Activated naive CD4-positive, alpha-beta T cell treated with anti-CD3 and anti-CD28 coated beads, Interleukin-2, amount 10 ng/mL, durations not matched to agents 7 days and 5 days (primary cell): Measurements from ENCODE around the gene MCAT.

ENCODE experiments used
- CTCF ChIA-PET: fragments of 350-600 bp; sonication (Branson Sonifier 250); formaldehyde crosslinking; loops from one replicate; lab custom pipeline; 2021; ENCODE audit warnings: antibody characterized with exemption; lab: Charles Lee
- DNase-seq: peaks from one replicate; pipeline ENCODE4 v3.0.0-alpha.2; 2020
- H3K27ac Mint-ChIP-seq: one replicate; pipeline ENCODE4 v1.8.0; 2021; ENCODE audit warnings: mild to moderate bottlenecking, moderate library complexity, mixed read lengths
- H3K27me3 Mint-ChIP-seq: one replicate; pipeline ENCODE4 v1.8.0; 2021; ENCODE audit warnings: mild to moderate bottlenecking, mixed read lengths
- H3K36me3 Mint-ChIP-seq: one replicate; pipeline ENCODE4 v1.8.0; 2021; ENCODE audit warnings: mixed read lengths
- H3K4me1 Mint-ChIP-seq: one replicate; pipeline ENCODE4 v1.8.0; 2021; ENCODE audit warnings: mixed read lengths
- H3K4me3 Mint-ChIP-seq: one replicate; pipeline ENCODE4 v1.8.0; 2021; ENCODE audit warnings: mild to moderate bottlenecking, moderate library complexity, mixed read lengths
- H3K9me3 Mint-ChIP-seq: one replicate; pipeline ENCODE4 v1.8.0; 2021; ENCODE audit warnings: mixed read lengths

MCAT gene

DNA sequence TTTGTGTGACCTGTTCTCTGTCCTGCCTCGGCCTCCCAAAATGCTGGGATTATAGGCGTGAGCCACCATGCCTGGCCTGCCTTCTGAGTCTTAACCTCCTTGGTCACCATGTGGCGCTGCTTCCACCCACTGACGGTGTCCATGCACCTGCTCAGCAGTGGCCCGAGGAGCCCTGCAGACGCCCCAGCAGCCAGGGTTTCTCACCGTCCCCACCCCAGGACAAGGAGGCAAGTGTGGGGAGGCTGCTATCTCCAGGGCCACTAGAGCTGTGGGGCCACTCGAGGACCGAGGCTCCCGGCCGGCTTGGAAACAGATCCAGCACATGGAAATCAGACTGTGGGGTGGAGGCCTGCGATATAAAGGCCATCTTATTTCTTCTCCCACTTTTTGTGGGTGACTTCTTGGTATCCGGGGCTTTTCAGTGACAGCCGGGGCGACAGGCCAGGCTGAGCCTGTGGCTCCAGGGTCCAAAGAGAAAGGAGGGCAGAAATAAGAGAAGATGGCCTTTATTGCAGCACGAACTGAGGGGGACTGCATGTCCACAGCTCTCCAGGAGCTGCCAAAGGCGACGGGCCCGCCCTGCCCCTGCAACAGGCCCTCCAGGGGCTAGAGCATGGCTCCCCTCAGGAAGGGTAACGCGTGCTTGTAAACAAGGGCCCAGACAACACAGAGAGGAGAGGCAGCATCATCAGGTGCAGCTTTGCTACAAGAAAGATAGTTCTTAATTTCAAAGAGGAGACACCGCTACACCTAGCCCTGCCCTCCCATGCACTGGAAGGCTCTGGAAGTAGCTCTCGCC lies 23.1 kb upstream of the MCAT start:
- Mint-ChIP-seq H3K27me3 (no peaks in the 10 kb centered on the region), H3K9me3 (no peaks in the 10 kb centered on the region), H3K36me3 (peaks cover 11% of the 10 kb centered on the region), H3K4me1 (peaks cover 7% of the 10 kb centered on the region), H3K4me3 (no peak overlapping the region), H3K27ac (no peak overlapping the region)
- CTCF ChIA-PET = no interaction called here
- DNase-seq = no peak

DNA sequence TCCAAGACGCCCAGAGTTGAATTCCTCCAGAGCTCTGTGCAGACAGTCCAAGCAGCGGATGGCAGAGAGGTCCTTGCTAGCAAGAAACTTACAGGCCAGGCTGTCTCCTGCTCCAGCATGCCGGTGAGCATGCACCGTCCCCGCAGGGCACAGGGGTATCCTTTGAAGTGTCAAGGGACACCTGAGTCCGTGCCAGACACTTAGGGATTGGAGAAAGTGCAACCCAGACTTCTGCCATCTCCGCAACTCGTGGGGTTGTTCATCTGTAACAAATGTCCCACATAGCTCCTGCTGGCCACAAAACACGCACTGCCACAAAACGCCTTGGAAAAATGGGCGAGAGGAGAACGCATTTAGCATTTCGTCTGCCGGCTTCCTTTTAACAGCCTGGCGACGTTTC lies 21.4 kb upstream of the MCAT start:
- Mint-ChIP-seq H3K36me3 (peaks cover 10% of the 10 kb centered on the region), H3K27ac (no peak overlapping the region), H3K4me3 (no peak overlapping the region), H3K9me3 (no peaks in the 10 kb centered on the region), H3K27me3 (no peaks in the 10 kb centered on the region), H3K4me1 (no peaks in the 10 kb centered on the region)
- DNase-seq = no peak
- CTCF ChIA-PET = no interaction called here

DNA sequence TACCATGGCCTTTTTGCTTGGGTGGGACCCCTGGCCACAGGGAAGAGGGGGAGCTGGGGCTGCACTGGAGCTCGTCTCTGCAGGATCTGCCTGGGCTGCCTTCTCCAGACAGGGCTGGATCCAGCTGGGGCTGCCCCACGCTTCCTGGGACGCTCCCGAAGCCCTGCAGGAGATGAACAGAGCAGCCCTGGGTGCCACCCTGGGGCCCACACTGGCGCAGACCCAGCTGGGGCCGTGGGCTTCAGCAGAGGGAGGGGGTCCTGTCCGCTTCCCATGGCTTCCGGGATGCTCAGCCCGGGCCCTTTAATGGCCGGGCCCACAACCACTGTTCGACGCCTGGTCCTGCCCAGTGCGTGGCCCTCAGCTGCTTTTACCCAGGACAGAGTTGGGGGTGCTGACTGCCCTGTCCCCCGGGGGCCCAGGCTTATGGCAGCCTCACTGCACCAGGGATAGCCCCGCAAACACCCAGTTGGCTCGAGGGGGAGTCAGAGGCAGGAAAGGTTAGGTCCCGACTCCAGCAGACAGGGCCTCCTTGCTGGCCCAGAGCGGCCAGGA lies 20.1 kb upstream of the MCAT start:
- Mint-ChIP-seq H3K27me3 (no peaks in the 10 kb centered on the region), H3K4me1 (no peaks in the 10 kb centered on the region), H3K9me3 (no peaks in the 10 kb centered on the region), H3K27ac (no peak overlapping the region), H3K36me3 (peaks cover 10% of the 10 kb centered on the region), H3K4me3 (no peak overlapping the region)
- CTCF ChIA-PET = no interaction called here
- no peak for DNase-seq

DNA sequence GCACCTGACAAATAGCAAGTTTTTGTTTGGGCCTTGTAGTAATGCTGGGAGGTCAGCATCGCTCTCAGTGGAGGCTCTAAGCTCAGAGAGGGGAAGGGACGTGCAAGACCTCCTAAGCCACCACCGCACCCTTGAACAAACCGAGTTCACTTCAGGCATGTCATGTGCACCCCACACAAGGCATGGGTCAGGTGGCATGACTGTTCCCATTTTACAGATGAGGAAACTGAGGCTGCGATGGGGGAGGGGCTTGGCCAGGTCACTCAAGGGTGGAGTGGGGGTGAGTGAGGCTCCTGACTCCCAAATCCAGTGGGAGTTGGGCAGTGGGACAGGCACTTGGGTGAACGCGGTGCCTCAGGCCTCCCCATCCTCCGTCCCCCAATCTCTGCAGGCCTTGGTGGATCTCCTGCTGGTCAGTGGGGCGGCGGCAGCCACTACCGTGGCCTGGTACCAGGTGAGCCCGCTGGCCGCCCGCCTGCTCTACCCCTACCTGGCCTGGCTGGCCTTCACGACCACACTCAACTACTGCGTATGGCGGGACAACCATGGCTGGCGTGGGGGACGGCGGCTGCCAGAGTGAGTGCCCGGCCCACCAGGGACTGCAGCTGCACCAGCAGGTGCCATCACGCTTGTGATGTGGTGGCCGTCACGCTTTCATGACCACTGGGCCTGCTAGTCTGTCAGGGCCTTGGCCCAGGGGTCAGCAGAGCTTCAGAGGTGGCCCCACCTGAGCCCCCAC lies 19.4 kb upstream of the MCAT start:
- no peak overlapping the region for H3K27ac Mint-ChIP-seq
- no peak for DNase-seq
- no peaks in the 10 kb centered on the region for H3K27me3 Mint-ChIP-seq
- H3K36me3 Mint-ChIP-seq = peaks cover 10% of the 10 kb centered on the region
- H3K4me3 Mint-ChIP-seq = no peak overlapping the region
- H3K9me3 Mint-ChIP-seq = no peaks in the 10 kb centered on the region
- CTCF ChIA-PET = no interaction called here
- no peaks in the 10 kb centered on the region for H3K4me1 Mint-ChIP-seq

DNA sequence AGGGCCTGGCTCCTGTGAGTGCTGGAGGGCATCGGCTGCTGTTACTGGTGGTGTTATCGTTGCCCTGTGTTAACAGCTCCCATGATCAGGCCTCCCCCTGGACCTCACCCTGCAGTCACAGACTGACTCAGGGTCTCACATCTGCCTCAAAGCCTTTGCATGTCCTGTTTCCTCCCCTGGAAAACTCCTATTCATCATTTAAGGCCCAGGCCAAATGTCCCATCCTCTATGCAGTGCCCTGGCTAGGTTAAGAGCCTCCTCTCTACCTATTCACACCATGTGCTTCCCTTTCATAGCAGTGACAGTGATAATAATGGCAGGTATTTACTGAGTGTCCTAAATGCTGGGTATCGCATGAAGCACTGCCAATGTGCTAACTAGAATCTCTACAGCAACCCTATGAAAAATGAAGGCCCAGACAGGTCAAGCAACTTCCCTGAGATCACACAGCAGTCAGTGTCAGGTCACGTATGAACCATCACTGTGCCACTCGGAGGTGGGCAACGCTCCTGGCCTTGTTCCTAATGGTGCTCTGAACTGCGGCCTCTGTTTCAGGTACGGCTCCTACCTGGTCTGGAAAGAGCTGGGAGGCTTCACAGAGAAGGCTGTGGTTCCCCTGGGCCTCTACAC lies 17.4 kb upstream of the MCAT start:
- Mint-ChIP-seq H3K36me3 (peaks cover 12% of the 10 kb centered on the region), H3K4me3 (no peak overlapping the region), H3K4me1 (no peaks in the 10 kb centered on the region), H3K9me3 (no peaks in the 10 kb centered on the region), H3K27me3 (no peaks in the 10 kb centered on the region), H3K27ac (no peak overlapping the region)
- no peak for DNase-seq
- CTCF ChIA-PET = no interaction called here

DNA sequence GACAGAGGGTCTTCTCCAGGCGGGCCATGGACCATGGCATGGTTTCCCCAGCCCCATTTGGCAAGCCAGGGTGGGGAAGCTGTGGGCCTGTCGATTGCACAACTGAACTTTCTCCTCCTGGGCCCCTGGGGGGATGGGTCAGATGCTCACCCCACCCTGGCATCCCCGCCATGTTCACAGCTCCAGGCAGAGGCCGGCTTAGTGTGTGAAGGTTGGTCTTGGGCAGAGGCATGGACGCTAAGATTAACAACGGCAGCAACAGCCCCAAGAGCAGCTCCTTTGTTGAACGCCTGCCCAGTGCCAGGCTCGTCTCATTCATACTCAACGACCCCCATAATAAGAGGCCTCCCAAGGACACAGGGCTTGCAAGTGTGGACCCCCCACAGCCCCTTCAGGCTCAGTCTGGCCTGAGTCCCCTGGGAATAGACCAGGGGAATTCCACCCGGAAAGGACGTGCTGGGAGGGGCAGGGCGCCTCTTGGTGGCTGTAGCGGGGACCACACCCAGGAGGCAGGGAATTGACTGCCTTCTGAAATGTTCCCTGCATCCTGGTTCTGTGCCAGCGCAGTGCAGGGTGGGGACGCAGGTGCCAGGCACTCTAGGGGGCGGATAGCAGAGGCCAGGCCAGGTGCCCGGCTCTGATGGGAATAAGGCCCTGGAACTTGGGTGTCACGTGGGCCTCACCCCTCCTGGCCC lies 16.4 kb upstream of the MCAT start:
- no peaks in the 10 kb centered on the region for H3K4me1 Mint-ChIP-seq
- peaks cover 12% of the 10 kb centered on the region for H3K36me3 Mint-ChIP-seq
- no peak for DNase-seq
- CTCF ChIA-PET = interaction anchor here (0.7 to 1.0 kb wide), 2 partner anchors 9 to 126 kb away, joined by 3 read pairs; no protein-coding TSS in a partner anchor
- no peaks in the 10 kb centered on the region for H3K27me3 Mint-ChIP-seq
- no peak overlapping the region for H3K27ac Mint-ChIP-seq
- H3K9me3 Mint-ChIP-seq = no peaks in the 10 kb centered on the region
- no peak overlapping the region for H3K4me3 Mint-ChIP-seq

DNA sequence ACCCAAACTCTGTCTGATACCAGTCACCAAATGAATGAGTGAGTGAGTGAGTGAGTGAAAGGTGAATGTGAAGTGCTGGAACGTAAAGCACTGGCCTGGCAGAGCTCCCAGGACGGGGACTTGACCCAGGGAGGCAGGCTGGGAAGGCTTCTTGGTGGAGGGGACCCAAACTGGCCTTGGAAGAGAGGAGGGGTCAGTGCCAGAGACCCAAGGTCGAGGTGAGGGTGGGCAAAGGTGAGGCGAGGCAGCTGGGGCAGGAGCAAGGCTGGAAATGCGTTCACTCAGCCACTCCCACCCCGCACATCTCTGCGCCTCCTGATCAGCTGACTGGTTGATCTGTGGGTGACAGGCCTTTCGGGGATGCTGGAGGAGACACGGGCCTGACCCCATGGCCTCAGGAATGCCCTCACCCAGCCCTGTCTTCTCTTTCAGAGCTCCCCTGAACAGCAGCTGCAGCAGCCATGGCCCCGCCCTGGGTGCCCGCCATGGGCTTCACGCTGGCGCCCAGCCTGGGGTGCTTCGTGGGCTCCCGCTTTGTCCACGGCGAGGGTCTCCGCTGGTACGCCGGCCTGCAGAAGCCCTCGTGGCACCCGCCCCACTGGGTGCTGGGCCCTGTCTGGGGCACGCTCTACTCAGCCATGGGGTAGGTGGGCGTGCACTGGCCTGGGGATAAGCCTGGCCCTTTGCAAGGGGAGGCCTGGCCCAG lies 15.7 kb upstream of the MCAT start:
- DNase-seq = no peak
- no peaks in the 10 kb centered on the region for H3K27me3 Mint-ChIP-seq
- no peaks in the 10 kb centered on the region for H3K9me3 Mint-ChIP-seq
- H3K4me1 Mint-ChIP-seq = peaks cover 1% of the 10 kb centered on the region
- H3K4me3 Mint-ChIP-seq = no peak overlapping the region
- peaks cover 8% of the 10 kb centered on the region for H3K36me3 Mint-ChIP-seq
- CTCF ChIA-PET = interaction anchor here (0.7 to 1.0 kb wide), 2 partner anchors 8 to 125 kb away, joined by 3 read pairs; no protein-coding TSS in a partner anchor
- no peak overlapping the region for H3K27ac Mint-ChIP-seq

DNA sequence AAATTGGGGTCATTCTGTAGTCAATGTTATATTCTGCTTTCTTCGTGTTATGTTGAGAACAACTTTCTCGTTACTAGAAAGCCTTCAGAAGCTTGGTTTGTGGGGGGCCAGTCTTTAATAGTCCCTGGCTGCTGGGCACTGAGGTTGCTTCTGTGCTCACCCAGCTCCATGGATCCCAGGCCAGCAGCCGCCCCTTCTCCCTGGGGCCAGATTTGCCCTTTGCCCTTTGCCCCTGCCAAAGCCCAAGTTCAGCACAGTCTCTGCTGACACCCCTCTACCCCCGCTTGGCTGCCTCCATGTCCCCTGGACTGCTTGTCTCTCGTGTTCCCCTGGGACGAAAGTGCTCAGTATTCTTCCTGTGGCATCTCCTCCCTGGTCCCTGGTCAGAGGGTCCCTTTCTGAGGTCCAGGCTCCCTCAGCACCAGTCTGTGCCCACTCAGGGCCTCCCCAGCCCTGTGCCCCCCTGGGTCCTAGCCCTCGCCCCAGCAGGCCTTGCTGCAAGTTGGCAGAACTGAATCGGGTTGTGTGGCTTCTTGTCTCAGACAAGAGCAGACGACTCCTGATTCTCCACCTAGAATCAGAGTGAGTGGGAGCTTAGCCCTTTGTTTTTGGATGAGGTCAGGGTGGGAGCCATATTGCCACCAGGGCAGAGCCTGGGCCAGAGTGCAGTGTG lies 14.8 kb upstream of the MCAT start:
- peaks cover 7% of the 10 kb centered on the region for H3K36me3 Mint-ChIP-seq
- no peak overlapping the region for H3K27ac Mint-ChIP-seq
- H3K4me1 Mint-ChIP-seq = peaks cover 4% of the 10 kb centered on the region
- H3K9me3 Mint-ChIP-seq = no peaks in the 10 kb centered on the region
- CTCF ChIA-PET = no interaction called here
- no peaks in the 10 kb centered on the region for H3K27me3 Mint-ChIP-seq
- no peak overlapping the region for H3K4me3 Mint-ChIP-seq
- no peak for DNase-seq

DNA sequence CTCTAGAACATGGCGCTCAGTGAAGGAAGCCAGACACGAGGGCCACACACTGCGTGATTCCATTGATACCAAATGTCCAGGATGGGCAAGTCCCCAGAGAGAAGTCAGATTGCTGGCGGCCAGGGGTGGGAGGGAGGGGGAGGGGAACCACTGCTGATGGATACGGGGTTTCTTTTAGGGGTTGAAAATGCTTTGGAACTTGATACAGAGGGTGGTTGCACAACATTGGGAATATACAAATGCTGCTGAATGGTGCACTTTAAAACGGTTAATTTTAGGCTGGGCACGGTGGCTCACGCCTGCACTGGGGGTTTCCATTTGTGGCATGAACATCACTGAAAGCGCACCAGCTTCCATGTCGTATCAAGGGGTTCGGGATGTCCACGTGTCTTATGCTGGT lies 13.2 kb upstream of the MCAT start:
- CTCF ChIA-PET = no interaction called here
- no peaks in the 10 kb centered on the region for H3K27me3 Mint-ChIP-seq
- H3K27ac Mint-ChIP-seq = no peak overlapping the region
- no peak for DNase-seq
- H3K4me3 Mint-ChIP-seq = no peak overlapping the region
- H3K9me3 Mint-ChIP-seq = no peaks in the 10 kb centered on the region
- H3K36me3 Mint-ChIP-seq = peaks cover 5% of the 10 kb centered on the region
- peaks cover 14% of the 10 kb centered on the region for H3K4me1 Mint-ChIP-seq

DNA sequence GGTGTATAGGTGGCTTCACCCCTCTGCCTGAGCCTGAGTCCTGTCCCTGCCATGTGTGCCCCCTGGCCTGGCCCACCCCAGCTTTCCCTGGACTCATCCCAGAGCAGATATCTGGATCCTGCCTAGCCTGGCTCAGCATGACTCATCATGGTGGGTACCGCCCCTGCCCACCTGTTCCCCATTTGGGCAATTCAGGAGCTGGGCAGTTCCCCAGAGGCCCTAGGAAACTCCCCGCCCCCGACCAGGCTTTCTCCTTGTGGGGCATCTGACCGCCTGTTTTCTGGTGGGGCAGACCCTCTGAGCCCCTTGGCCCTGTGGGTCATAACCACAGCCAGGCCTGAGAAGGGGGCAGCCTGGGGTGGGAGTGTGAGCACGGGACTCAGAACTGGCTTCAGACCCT lies 12.6 kb upstream of the MCAT start:
- H3K9me3 Mint-ChIP-seq = no peaks in the 10 kb centered on the region
- no peak for DNase-seq
- peaks cover 5% of the 10 kb centered on the region for H3K36me3 Mint-ChIP-seq
- H3K27ac Mint-ChIP-seq = no peak overlapping the region
- peaks cover 18% of the 10 kb centered on the region for H3K4me1 Mint-ChIP-seq
- CTCF ChIA-PET = no interaction called here
- no peak overlapping the region for H3K4me3 Mint-ChIP-seq
- H3K27me3 Mint-ChIP-seq = no peaks in the 10 kb centered on the region

DNA sequence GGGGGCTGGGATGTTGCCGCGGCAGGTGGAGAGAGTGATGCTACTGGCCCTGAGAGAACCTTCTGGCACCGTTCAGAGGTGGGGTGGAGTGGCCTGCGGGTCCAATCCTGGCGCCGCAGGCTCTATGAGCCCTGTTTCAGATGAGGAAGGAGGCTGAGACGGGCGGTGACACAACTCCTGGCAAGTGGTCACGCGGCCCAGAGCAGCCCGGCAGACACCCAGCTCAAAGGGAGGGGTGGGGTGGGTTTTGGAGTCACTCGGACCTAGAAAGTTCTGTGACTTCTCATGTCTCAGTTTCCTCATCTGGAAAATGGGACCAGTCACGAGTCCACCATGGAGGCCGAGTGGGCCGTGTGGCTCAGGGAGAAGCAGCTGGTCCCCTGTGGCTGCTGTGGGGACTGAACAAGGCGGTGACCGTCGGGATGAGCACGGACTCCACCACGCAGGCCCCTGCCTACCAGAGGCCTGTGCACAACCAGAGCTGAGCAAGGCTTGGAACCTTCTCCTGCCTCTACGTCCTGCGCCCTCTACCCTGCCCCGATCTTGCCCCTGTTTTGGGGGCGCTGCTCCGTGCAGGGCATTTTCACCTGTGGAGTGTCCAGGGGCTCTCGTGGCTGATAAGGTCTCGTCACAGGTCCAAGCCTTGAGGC lies 11.8 kb upstream of the MCAT start:
- DNase-seq = no peak
- peaks cover 2% of the 10 kb centered on the region for H3K36me3 Mint-ChIP-seq
- no peak overlapping the region for H3K4me3 Mint-ChIP-seq
- peaks cover 24% of the 10 kb centered on the region for H3K4me1 Mint-ChIP-seq
- no peaks in the 10 kb centered on the region for H3K9me3 Mint-ChIP-seq
- no peak overlapping the region for H3K27ac Mint-ChIP-seq
- CTCF ChIA-PET = no interaction called here
- no peaks in the 10 kb centered on the region for H3K27me3 Mint-ChIP-seq

DNA sequence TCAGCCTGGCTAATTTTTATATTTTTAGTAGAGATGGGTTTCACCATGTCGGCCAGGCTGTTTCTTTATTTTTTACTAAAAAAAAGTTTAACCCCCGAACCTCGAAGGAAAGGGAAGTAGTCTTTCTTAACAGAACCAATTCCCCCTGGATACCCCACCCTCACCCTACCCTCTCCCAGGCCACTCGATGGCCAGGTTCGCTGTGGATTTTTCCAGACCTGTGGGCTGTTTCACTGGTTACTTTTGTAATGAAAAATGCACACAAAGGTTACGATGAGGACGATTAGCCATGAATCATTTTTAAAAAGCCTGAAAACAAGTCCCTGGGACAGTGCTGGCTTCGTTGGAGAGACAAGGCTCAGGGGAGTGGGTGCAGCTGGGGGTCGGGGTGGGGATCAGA lies 10.7 kb upstream of the MCAT start:
- CTCF ChIA-PET = no interaction called here
- Mint-ChIP-seq H3K9me3 (no peaks in the 10 kb centered on the region), H3K27me3 (no peaks in the 10 kb centered on the region), H3K4me1 (peaks cover 25% of the 10 kb centered on the region), H3K4me3 (no peak overlapping the region), H3K27ac (no peak overlapping the region), H3K36me3 (peaks cover 2% of the 10 kb centered on the region)
- no peak for DNase-seq
